ENCODE measurements around the gene OR5M3.

DNA sequence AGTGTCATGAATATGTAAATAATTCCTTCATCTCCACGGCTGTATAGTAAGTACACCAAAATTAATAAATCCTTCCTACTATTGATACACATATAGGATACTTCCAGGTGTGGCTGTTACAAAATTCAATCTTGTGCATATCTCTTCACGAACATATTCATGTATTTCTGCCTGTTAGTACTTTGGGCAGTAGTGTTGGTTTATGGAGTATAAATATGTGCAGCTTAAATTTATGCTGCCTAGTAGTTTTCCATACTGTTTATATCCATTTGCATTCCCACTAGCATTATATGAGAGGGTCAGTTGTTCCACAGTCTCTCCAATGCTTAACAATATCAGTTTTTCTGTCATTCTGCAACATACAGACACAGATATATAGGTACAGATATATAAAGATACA lies 22.0 kb upstream of the OR5M3 start:
- TF ChIP-seq, protein P1, sequence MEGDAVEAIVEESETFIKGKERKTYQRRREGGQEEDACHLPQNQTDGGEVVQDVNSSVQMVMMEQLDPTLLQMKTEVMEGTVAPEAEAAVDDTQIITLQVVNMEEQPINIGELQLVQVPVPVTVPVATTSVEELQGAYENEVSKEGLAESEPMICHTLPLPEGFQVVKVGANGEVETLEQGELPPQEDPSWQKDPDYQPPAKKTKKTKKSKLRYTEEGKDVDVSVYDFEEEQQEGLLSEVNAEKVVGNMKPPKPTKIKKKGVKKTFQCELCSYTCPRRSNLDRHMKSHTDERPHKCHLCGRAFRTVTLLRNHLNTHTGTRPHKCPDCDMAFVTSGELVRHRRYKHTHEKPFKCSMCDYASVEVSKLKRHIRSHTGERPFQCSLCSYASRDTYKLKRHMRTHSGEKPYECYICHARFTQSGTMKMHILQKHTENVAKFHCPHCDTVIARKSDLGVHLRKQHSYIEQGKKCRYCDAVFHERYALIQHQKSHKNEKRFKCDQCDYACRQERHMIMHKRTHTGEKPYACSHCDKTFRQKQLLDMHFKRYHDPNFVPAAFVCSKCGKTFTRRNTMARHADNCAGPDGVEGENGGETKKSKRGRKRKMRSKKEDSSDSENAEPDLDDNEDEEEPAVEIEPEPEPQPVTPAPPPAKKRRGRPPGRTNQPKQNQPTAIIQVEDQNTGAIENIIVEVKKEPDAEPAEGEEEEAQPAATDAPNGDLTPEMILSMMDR (IDR thresholded peaks at IDR 0.05) = no peak
- TF ChIP-seq POLR2A (IDR thresholded peaks at IDR 0.05; ENCODE audit: low read depth) (no peak), EP300 (IDR thresholded peaks at IDR 0.05) (no peak), POLR2AphosphoS5 (IDR thresholded peaks at IDR 0.05) (no peak)
